Measurements from ENCODE around the gene ATP5F1A.

DNA sequence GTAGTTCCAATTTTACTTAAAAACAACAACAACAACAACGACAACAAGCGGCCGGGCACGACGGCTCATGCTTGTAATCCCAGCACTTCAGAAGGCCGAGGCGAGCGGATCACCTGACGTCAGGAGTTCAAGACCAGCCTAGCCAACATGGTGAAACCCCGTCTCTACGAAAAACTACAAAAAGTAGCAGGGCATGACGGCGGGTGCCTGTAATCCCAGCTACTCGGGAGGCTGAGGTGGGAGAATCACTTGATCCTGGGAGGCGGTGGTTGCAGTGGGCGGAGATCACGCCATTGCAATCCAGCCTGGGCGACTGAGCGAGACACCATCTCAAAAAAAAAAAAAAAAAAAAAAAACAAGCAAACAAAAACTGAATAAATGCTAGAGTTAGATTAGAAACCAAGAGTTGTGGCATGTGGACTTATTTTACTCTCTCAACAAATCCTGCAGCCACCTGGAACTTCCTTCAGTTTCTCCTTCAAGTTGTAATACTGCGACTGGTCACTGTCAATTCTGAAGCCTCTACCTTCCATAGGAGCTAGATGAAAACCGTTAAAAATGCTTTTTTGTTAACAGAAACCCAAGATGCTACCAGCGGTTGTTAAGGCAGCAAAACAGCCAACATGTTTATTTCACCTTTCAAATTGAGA, 1.3 kb downstream of the ATP5F1A start:
- TF ChIP-seq POLR2AphosphoS5 (IDR thresholded peaks at IDR 0.05; ENCODE audit: low read depth, low read length) = no peak
- TF ChIP-seq POLR2A (IDR thresholded peaks at IDR 0.05; ENCODE audit: low read depth, low read length) = no peak
- TF ChIP-seq TAF1 (IDR thresholded peaks at IDR 0.05; ENCODE audit: borderline replicate concordance, low read depth, low read length) = no peak

Data from GM12892 (cell line).